ENCODE results near the gene PRM1.
"Not testable (repeated sequence)": the region's sequence is repeated elsewhere in the genome, so short reads cannot be mapped to it uniquely, and the experiment has no call there.

PRM1 gene

DNA sequence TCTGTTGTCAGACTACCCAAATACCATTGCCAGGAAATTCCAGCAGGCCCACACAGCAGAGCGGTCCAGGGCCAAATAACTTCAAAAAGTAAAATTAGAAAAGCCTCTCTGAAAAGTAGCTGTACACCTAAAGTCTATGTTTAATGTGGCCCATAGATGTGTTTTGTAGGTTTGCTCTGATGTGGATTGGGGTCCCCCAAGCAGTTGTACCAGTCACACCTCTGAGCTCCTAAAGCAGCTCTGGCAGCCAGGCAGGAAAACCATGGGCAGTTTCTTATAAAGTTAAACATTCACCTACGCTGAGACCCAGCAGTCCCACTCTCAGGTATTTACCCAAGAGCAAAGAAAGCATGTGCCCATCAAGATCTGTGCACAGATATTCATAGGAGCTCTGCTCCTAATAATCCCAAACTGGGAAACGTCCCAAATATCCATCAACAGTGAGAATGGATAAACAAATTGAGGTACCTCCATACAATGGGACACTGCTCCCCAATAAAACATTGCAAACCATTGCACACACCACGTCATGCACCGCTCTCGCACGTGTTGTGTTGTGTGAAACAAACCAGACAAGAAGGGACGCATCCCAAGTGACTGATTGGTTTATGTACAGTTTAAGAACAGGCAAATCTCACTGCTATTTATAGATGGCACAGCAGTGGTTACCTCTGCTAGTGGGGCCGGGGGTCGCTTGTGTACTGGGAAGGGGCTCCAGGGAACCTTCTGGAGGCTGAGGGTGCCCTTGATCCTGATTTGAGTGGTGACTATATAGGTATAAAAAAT is 15.8 kb upstream of the PRM1 start:
- DNase-seq: no peak

DNA sequence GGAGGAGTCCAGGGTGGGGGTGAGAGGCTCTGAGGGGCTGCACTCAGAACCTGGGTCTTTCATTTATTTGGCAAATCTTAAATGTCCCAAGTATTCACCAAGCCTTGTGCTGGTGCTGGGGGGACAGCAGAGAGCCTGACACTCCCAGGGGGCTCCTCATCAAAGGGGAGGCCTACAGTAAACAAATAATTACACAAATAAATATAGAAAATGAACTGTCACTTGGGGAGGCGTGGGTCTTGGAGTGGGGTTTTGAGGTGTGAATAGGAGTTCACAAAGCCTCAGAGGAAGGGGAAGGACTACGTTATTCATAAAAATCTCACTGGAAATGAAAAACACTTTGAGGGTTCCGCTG is 15.2 kb upstream of the PRM1 start:
- no peak for DNase-seq

DNA sequence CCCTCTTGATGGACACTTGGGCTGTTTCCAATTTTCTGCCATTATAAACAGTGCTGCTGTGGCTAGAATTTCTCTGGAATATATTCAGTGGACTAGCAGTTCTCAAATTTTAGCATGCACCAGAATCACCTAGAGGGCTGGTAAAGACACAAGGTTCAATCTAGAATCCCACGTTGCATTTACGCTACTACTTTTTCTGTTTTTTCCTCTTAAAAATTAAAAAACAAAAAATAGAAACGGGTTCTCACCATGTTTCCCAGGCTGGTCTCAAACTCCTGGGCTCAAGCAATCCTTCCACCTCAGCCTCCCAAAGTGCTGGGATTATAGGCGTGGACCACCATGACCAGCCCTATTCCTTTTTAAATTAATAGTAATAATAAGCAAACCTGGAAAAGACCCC is 14.5 kb upstream of the PRM1 start:
- DNase-seq: no peak

DNA sequence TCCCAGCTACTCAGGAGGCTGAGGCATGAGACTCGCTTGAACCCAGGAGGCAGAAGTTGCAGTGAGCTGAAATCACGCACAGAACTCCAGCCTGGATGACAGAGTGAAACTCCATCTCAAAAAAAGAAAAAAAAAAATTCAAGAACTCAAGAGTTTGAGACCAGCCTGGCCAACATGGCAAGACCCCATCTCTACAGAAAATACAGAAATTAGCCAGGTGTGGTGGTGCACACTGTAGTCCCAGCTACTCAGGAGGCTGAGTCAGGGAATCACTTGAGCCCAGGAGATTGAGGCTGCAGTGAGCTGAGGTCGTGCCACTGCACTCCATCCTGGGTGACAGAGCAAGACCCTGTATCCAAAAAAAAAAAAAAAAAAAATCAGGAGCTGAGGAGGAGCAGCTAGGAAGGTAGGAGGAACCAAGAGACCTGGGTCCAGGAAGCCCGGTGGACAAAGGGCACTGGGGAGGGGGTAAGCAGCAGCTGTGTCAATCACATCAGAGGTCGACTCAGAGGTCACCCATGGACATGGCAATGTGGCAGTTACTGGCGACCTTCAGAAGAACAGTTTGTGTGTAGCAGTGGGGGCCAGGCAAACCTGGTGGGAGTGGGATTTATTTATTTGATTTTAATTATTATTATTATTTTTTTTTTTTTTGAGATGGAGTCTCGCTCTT is 11.1 kb upstream of the PRM1 start:
- no peak for DNase-seq

DNA sequence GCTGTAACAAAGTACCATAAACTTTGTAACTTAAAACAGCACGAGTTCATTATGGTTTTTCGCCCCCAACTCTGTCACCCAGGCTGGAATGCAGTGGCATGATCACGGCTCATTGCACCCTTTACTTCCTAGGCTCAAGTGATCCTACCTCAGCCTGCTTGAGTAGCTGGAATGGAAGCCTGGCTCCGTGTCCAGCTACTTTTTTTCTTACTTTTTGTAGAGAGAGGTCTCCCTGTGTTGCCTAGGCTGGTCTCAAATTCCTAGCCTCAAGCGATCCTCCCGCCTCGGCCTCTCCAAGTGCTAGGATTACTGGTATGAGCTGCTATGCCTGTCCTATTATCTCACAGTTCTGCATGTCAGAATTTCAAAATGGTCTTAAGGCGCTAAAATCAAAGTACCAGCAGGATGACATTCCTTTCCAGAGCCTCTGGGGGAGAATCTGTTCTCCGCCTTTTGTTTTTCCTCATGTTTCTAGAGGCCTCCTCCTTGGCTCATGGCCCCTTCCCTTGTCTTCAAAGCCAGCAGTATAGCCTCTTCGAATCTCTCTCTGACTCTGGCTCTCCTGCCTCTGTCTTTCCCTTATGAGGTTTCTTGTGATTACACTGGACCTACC is 10.1 kb upstream of the PRM1 start:
- DNase-seq: no peak

DNA sequence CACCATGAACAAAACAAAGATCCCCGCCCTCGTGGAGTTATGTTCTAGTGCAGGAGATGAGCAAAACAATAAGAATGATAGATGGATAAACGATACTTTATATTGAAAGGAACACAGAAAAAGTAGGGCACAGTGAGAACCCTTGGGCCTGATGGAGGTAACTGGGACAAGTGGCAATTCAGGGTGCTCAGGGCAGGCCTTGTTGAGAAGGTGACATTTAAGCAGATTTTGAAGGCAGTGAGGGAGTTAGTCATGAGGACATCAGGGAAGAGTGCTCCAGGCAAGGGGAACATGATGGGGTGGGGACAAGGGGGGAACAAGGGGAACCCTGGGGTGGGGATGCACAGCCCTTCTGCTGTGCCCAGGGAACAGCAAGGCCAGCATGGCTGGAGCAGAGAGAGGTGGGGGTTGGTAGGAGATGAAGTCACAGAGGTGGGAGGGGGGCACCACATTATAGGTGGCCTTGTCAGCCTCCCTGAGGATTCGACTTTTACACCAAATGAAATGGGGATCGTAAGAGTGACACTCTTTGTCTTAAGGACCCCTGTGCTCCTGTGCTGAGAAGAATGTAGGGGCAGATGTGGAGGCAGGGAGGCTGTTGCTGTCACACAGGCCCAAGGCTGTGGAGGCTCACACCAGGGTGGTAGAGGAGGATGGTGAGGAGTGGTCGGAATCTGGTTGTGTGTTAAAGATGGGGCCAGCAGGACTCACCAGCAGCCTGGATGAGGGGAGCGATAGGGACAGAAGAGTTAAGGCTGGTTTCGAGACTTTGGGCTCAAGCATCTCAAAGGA is 9.2 kb upstream of the PRM1 start:
- no peak for DNase-seq

DNA sequence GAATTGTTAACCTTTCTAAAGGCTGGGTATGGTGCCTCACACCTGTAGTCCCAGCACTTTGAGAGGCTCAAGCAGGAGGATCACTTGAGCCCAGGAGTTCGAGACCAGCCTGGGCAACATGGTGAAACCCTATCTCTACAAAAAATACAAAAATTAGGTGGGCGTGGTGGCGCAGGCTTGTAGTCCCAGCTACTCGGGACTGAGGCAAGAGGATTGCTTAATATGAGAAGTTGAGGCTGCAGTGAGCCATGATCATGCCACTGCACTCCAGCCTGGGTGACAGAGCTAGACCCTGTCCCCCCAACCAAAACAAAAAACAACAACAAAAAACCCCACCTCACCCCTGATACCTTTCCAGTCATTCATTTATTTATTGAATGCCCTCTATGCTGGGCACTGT is 8.6 kb upstream of the PRM1 start:
- DNase-seq: not testable (repeated sequence)

DNA sequence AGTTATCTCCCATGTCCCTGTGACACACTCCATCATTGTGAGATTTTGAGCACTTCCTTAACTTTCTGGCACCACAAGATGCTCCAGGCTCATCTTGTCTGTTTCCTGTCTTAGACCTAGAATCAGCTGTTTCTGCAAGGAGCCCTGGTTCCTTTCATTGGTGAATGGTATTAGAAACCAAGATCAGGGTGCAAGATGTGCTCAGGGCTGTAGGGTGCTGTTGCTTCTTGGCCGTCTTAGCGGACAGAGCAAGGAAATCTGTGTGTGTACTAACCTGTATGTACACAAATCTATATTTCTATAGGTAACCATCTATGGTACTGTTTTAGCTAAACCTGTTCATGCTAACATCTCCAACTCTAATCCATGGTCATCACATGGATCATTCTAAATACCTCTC is 8.1 kb upstream of the PRM1 start:
- no peak for DNase-seq

DNA sequence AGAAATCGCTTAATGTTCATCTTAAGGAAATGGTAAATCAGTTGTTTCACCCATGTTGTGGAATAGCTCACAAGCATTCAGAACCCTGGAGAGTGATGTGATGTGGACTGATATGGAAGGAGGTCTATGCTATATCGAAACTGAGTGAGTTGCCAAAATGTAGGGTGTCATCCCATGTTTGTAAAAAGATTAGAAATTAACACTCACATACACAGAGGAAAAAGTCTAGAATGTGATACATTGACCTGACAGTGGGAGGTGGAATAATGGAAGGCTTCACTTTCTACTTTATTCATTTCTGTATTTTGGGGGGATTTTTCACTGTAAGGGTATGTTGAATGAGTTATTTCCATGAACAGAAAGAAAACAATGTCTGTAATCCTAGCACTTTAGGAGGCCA is 4.7 kb upstream of the PRM1 start:
- no peak for DNase-seq

DNA sequence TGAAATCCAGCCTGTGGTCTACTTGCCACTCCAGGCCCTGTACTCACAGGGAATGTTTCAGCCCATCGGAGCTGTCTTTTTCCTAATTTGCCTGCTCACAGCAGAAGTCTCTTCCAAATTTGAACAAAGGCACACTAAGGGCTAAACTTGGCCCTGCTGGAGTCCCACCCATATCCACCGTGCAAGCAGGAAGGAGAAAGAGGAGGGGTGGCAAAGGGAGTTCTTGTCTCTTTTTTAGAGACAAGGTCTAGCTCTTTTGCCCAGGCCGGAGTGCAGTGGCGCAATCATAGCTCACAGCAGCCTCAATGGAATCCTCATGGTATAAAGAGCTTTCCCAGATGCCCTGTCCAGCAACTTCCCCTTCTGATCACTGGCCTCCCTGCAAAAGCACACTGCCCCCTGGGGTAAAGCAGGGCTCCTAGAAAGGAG is 2.7 kb upstream of the PRM1 start:
- no peak for DNase-seq

DNA sequence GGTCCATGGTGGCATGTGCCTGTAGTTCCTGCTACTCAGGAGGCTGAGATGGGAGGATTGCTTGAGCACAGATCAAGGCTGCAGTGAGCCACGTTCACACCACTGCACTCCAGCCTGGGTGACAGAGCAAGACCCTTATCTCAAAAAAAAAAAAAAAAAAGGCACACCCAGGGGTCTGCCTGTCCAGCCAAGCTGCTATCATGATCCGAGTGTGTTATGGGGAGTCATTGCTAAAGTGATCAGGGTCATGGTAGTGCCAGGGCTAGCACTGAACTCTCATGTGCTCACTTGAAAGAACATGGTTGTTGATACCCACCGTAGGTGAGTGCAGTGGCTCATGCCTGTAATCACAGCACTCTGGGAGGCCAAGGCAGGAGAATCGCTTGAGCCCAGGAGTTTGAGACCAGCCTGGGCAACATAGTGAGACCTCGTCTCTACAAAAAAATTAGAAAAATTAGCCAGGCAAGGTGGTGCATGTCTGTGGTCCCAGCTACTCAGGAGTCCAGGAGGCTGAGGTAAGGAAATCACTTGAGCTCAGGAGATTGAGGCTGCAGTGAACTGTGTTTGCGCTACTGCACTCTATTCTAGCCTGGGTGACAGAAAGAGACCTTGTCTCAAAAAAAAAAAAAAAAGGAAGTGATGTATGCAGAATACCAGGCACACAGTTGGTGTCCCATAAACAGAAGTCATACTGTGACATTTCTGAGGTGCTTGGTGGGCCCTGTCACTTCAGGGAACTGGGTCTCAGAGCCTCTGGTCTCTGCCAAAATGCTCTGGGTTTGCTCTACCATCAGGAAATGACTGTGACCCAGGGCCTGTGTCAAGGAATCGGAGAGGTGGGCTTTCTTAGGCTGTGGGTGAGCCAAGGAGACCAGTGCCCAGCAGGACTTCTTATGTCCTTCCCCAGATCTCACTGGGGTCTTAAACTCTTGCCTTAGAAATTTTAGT is 2.2 kb downstream of the PRM1 start:
- no peak for DNase-seq

DNA sequence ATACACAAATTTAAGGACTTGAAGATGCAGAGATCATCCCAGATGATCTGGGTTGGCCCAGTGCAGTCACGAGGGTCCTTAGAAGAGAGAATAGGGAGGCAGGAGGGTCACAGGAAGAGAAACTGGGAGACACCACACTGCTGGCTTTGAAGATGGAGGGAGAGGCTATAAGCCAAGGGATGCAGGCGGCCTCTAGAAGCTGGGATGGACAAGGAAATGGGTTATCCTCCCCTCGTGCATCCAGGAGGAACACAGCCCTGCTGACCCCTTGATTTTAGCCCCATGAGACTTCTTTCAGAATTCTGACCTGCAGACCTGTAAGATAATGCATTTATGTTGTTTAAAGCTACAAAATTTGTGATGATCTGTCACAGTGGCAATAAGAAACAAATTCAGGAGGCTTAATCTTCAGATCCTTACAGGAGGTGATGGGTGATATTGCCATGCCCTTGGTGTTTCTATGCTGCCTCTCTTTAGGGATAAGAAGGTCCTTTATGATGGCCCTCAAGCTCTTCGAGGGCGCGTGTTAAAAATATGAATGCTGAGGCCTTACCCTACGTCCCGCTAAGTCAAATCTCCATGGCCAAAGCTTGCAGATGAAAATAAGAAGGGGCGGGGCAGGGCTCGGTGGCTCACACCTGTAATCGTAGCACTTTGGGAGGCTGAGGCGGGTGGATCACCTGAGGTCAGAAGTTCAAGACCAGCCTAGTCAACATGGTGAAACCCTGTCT is 3.4 kb downstream of the PRM1 start:
- no peak for DNase-seq

DNA sequence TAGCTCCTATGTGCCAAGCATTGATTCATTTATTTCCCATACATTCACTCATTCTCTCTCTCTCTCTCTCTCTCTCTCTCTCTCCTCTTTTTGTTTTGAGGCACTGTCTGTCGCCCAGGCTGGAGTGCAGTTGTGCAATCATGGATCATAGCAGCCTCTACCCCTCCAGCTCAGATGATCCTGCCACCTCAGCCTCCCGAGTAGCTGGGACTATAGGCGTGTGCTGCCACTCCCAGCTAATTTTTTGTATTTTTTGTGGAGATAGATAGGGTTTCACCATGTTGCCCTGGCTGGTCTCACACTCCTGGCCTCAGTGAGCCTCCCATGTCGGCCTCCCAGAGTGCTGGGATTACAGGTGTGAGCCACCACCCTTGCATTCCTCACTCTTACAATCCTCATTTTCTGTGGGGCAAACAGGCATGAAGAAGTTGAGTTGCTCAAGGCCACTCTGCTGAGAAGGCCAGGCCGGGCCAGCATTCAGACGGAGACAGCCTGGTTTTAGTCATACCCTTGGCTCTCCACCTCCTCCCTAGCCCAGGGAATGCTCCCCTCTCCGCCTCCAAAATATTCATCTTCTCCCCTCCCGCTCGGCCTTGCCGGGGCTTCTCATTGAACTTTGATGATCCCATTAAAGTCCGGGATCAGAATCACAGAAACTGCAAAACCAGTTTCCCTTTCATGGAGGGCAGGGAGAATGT is 4.1 kb downstream of the PRM1 start:
- DNase-seq: no peak

DNA sequence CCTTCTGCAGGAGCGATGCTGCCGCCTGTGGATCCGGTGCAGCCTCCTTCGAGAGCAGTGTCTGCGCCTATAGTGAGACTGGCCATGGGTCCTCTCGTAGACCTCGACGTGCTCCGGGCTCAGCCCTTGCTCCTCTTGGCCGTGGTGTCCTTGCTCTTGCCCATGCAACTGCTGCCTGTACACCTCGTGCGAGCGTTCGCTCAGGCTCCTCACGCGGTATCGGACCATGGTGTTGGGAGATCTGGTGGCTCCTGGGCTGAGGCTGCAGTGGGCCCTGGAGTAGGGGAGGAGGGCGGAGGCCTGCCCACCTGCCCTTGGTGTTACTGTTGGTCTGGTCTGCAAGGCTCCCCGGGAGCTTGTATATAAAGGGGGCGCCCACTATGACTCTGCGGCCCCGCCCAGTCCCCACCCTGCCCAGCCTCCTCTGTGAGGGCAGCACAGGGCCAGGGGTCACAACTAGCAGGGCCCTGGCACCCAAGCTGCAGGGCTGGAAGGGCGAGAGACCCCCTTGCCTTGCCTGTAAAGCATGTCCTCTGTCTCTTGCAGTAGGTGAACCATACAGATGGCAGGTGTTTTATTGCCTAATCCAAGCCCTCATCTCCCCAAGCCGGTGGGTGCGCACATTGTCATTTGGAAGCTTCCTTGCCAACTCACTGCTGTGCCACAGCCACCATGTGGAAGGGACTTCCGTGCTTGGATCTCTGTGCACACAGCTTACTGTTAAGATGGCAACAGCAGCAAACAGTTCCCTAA is 4.8 kb downstream of the PRM1 start, which contains the start of gene PRM2:
PRM2 (minus strand) TSS at position 338 of the 753 bp plus-strand sequence; CDS start at position 228, 110 bp downstream.
- DNase-seq: no peak

DNA sequence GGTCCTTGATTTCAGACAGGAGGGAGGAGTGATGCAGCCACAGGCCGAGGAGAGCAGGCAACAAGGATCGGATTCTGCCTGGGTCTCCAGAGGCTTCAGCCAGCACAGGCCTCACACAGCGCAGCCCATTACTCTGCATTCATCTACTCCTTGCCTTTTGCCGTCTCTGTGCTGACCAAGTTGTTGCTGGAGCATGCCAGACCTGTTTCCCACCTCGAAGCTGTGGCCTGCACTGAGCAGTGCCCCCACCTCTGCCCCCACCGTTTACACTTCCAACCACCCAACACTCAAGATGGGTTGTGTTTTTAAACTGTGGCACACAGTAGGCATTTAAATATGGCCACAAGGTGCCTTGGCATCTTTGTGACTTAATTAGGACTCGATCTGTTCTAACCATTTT is 6.2 kb downstream of the PRM1 start:
- DNase-seq: no peak

DNA sequence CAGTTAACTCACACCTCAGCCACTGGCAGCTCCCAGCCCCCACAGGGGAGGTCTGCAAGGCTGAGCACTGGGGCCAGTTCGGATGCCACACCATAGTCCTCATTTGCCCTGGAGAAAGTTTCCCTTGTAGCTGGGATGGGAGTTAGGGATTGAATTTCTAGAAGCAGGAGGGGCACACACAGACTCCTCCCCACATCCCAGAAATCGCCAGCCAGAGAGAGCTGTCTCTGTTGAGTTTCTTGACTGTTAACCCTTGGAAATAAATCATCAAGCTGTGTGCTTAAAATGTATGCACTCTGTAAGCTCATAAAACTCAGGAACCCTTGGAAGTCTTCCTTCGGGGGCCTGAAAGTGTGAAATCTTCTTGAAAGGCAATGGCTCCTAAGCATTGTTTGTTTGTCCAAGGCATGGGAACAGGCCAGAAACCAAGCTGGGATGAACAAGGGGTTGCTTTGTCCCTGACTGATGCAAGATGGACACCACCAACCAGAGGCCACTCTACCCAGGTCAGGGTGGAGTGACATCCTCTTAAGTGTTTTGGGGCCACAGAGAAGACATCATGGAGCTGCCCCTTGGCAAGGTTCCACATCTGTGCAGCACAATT is 7.3 kb downstream of the PRM1 start:
- no peak for DNase-seq

DNA sequence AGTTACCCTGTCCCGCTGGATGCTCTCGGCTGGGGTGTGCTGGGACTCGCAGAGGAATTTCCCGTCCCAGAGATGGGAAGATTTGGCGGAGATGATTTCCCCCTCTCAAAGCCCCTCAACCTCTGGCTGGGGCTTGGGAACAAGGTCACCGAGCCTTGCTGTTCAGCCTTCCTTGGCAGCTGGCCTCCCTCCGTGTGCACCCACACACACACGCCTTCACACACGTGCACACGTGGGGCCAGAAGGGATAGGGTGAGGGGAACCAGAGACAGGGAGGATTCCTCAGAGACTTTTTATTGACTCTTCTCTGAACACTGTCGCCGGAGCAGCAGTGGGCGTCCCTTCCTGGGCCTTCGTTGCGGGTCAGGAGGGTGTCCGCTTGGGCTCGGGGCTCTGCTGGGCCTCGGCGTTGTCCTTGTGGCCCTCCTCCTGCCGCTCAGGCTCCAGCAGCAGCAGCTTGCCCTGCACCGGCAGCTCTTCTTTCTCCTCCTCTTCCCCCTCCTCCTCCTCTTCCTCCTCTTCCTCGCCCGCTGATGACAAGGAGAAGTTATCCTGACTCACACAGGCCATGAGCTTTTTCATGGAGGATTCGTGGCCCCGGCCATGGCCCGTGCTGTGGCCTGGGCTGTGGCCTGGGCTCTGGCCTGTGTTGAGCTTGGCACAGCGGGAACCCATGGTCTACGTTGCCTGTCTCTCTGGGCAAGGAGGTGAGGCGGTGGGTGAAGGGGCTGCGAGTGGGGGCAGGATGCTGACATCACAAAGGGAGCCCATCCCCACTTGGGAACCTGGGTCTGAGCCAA is 8.0 kb downstream of the PRM1 start, which contains the start of gene PRM3:
PRM3 (minus strand) TSS at position 709 of the 800 bp plus-strand sequence; CDS start at position 675, 34 bp downstream.
- no peak for DNase-seq

DNA sequence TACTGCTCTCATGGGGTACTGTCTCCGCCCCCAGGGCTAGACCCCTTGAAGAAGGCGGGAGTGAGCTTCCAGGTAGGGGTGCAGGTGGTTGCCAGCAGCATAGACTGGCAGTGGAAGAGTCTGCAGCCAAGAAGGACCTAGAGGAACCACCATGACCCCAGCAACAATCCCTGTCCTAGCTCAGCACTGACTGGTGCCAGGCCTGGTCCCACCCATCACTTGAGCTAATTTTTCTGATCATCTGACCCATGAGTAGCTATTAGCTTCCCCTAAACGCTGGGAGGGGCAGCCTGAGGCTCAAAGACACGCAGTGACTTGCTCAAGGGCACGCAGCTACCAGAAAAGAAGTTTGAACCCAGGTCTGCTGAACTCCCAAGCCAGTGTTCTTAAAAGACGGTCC is 8.6 kb downstream of the PRM1 start:
- DNase-seq: no peak

DNA sequence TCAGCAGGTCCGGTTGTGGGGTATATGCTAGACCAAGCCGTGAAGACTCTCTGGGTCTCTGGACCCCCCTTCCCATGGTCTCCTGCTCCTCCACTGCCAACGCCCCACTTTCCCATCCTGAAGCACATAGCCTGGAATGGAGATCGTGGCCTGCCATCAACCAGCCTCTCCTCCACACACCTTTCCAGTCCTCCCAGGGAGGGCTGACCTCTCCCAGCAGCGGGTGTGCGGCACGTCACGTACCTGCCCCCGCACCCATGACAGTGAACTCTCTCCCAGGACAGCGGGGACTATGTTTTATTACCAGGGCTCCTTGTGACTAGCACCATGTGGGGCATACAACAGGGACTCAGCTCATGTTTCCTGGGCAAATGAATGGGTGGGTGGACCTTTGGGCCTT is 9.5 kb downstream of the PRM1 start:
- no peak for DNase-seq
